Measurements from ENCODE around the gene SLC24A3.

SLC24A3 gene

DNA sequence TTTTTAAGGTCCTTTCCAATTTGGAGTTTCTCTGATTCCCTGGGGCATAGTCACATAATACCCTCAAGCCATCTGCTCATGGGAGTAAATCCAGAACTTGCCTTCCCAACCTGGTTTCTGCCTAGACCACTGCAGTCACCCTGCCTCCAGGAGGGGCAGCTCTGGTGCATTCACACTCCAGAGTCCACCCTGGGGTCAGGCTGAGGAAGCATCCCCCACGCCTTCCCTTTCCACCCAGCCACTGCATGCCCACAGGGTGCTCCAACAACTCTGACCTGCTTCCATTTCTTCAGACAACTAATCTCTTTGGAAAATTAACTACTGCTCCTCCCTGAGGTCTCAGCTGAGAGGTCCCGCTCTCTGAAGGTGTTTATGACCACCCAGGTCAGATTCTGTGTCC, 334.2 kb downstream of the SLC24A3 start:
- DNase-seq (ENCODE audit: low read depth in 2 of 2) = no peak

DNA sequence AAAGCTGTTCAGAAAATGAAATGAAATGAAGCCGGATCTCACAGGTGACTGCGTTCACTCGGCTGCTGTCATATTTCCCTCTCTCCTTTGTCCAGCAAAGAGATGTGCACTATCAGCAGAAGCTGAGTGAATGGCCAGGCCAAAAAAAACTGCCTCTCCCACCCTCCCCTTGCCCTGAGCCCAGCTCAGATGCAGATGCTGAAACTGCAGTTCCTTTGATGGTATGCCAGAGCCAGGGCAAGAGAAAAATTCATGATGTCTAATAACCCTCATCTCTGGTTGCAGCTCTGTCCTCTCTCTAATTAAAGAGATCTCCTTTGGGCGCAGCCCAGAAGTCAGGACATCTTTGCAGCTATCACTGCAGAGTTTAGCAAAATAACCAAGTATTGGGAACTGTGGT, 335.1 kb downstream of the SLC24A3 start:
- DNase-seq (ENCODE audit: low read depth in 2 of 2) = no peak

DNA sequence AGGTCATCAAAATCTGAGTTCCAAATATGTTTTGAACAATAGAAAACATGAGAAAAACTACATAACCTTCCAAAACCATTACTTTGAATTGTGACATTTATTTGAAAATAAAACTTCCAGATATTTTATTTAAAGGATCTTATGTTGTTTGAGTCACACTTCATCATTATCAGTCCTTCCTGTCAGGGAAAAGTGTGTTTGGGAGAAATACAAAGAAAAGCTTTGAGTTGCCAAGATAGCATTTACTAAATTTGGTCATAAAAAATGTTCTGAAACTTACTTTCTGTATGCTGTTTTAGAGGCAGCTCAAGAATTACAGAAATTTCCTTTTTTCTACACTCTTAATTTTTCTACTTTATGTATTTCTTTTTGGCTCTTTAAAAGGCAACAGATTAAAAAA, 337.5 kb downstream of the SLC24A3 start:
- no peak for DNase-seq (ENCODE audit: low read depth in 2 of 2)

DNA sequence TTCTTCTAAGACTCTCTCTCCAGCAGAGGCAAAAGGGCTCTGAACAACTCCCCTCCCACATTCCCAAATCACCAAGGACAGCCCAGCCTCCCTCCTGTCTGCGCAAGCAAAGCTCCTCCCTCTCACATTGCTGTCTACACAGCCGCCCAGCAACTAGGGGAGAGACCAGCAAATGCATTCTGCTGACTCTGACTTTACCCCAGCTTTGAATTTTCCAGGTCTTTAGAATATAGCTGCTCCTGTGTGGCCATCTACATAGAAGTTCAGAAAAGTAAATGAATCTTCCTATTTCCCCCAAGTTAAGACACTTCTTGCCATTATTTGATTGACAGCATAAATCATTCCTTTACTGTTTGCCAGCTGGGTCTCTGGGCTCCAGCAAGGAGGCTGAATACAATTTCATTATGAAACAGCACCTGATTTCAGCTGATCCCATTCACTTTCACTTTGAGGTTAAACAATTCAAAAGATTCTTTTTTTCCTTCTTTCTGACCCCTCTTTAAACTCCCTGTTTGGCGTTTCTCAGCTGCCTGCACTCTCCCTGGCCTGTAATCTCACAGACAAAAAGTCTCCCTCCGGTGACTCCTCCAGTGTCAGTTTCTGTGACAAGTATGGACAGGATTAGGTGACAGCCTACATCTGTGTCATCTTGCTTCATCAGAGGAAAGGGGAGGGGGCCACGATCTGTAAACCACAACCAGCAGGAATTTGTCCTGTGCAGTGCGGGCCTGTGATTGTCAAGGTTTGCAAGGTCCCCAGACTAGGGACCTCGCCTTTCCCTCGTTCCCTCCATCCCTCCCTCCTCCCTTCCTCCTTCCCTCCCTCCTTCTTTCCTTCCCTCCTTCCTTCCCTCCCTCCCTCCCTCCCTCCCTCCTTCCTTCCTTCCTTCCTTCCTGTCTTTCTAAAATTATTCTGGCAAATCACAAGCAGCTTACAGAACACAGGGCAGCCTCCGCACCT, 340.1 kb downstream of the SLC24A3 start:
- no peak for DNase-seq (ENCODE audit: low read depth in 2 of 2)

DNA sequence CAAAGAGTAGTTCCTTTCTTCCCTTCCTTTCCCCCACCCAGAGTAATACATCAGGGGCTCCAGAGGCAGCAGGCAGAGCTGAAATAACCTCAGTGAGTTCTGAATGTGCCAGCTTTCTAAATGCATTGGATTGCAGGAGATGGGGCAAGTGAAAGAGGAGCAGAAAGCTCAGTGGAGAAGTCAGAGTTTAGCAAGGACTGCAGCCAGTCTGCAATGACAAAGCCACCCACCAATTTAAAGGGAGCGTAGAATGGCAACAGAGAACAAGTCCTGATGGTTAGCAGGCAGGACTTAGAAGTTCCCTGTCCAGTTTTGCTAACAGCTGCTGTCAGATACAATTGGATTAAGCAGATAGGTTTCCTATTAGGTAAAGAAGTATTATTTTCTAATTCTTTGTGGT, 342.2 kb downstream of the SLC24A3 start:
- DNase-seq (ENCODE audit: low read depth in 2 of 2) = no peak

DNA sequence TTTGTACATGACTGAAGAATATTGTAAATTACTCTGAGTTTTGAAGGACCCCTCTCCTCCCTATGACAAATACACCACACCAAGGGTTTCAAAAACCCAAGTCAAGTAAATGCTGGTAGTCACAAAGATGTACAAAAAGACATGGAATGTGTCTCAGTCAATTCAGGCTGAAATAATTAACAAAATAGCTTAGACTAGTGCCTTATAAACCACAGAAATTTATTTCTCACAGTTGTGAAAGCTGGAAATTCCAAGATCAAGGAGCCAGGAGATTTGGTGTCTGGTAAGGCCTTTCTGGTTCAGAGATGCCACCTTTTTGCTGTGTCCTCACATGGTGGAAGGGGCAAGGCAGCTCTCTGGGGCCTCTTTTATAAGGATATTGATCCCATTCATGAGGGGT, 343.3 kb downstream of the SLC24A3 start:
- no peak for DNase-seq (ENCODE audit: low read depth in 2 of 2)

DNA sequence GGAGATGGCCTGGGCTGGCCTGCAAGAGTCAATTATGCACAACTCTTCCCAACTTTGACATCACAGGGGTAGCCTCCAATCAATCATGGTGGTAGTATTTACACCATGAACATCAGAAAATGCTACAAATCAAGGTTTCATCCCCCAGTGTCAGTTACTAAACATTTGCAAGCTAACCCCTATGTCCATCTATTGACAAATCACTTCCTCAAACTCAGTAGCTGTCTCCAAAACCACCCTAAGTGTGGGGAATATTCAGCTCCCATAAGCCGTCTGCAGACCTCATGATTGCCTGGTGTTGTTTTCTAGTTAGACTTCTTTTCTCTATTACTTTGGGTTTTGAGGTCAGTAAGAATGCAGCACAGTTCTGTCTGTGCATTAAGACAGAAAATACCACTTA, 344.8 kb downstream of the SLC24A3 start:
- no peak for DNase-seq (ENCODE audit: low read depth in 2 of 2)

DNA sequence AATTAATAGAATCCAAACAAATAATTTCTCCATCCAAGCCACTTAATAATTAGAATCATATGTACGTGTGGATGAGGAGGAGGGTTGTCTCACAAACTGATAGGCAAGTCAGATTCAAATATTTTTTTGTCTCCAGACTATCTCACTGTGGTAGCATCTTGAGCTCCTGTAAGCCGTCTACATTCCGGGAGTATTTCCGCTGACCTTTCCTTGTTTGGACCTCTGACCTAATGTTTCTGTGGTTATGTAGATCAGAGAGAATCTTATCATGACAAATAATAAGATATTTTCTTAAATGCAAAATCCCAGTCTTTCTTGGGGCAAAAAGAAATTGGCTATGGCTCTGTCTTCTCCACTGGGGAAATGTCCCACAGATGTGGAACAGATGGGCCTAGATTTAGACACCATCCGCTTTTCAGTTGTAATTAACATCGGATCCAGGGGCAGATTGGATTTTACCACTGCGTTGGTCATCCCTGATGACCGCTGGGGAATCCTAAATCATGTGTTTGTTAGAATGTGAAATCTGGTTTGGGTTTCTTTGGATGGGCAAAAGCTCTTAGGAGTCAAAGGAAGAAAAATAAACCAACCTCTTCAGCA, 348.5 kb downstream of the SLC24A3 start:
- no peak for DNase-seq (ENCODE audit: low read depth in 2 of 2)

DNA sequence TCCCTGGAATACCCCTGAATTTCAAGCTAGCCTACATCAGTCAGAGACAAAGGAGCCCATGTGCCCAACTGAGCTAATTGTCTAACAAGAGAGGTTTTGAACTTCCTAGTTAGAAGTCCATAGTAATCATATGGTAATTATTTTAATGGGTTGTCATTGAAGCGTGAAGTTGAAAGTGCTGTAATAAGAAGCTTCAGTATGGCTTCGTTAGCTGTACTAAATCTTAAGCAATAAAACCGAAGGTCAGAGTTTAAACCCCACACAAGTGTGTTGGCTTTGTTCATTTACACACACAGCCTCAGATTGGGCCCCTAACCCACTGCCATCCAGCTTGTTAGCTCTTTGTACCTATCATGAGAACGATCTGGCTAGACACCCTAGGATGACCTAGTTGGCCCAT, 350.0 kb downstream of the SLC24A3 start:
- no peak for DNase-seq (ENCODE audit: low read depth in 2 of 2)

DNA sequence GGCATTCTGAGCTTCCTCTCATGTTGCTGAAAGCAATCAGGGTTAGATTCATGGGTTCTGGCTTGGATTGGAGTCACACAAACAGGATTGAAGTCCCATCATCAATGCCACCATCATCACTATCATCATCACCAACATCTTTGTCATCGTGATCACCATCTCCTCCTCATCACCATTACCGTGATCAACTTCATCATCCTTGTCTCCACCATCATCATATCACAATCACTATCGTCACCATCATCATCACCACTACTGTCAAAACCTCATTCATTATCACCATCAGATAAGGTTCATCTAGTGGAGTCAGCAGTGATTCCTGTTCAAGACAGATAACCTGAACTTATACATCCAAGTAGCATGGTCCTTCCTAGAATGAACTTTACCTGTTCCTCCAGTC, 351.8 kb downstream of the SLC24A3 start:
- no peak for DNase-seq (ENCODE audit: low read depth in 2 of 2)

DNA sequence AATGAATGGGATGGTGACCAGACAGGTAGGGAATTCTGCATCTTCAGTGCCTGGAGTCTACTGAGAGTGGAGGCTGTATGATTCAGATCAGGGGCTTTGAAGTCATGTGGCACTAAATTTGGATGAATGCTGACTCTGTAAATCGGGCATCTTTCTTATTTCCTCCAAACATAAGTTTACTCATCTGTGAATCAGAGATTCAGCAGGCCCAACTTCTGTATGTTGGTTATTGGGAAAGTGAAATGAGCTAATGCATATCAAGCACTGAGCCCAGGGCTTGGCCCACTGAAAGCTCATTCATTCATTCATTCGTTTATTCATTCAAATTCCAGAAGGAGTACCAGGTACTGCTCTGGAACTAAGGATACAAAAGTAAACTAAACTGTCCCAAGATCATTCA, 353.3 kb downstream of the SLC24A3 start:
- no peak for DNase-seq (ENCODE audit: low read depth in 2 of 2)

DNA sequence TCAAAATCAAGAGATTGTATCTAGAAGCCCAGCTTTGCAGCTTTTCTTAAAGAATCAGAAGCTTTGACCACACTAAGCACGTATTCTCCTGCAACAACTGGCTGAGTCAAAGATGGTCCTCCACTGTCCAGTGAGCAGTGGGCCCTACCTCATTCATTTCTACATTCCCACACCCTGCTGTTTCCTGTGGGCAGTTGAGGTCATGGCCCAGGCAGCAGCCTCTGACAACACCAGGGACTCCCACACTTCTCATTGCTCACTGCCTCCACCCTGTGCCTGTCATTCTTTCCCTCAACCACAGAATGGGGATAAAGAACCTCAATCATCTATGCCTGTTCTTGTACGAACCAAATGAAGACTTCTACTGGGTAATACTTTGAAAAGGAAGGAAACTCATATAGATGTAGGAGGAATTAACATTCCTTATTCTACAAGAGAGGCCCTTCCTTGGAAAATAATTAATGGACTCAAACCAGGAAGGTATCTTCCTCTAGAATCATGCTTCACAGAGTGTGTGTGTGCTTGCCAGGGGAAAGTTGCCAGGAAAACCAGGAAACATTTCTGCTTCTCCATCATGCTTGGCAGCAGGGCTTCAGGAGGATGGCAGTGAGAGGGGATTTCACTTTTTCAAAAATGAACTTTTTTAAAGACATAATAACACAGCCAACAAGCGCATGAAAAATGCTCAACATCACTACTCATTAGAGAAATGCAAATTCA, 353.9 kb downstream of the SLC24A3 start:
- no peak for DNase-seq (ENCODE audit: low read depth in 2 of 2)

DNA sequence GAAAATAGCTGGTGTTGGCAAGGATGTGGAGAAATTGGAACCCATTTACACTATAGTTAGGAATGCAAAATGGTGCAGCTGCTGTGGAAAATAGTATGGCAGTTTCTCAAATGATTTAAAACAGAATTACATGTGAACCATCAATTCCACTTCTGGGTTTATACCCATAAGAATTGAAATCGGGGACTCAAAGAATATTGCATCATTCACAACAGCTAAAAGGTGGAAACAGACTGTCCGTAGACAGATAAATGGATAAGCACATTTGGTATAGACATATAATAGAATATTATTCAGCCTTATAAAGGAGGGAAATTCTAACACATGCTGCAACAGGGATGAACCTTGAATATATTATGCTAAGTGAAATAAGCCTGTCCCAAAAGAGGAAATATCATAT, 355.7 kb downstream of the SLC24A3 start:
- no peak for DNase-seq (ENCODE audit: low read depth in 2 of 2)

DNA sequence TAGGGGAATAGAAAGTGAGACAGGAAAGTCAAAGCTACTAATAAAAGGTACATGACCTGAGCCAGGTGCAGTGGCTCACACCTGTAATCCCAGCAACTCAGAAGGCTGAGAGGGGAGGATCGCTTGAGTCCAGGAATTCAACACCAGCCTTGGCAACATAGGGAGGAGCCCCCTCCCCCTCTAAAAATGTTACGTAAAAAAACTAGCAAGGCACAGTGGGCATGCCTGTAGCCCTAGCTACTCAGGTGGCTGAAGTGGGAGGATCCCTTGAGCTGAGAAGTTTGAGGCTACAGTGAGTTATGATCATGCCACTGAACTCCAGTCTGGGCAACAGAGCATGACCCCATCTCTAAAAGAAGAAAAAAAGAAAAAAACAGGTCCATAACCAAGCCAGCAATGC, 359.6 kb downstream of the SLC24A3 start:
- DNase-seq (ENCODE audit: low read depth in 2 of 2) = no peak

DNA sequence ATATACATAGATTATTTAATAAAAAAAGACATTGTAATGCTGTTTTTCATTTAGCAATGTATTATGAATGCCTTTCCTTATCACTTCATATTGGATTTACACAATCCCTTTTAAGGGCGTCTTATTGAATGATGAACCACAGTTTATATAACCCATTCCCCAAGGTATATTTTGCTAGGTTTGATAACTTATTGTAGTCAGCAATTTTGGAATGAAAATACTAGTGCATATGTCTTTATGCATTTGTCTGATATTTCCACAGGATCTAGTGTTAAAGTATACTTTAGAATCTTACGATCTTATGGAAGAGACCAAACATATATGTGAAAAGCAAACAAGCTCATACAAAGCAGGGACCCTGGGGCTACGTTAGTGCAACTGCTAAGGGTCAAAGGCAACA, 365.2 kb downstream of the SLC24A3 start:
- DNase-seq (ENCODE audit: low read depth in 2 of 2) = no peak

DNA sequence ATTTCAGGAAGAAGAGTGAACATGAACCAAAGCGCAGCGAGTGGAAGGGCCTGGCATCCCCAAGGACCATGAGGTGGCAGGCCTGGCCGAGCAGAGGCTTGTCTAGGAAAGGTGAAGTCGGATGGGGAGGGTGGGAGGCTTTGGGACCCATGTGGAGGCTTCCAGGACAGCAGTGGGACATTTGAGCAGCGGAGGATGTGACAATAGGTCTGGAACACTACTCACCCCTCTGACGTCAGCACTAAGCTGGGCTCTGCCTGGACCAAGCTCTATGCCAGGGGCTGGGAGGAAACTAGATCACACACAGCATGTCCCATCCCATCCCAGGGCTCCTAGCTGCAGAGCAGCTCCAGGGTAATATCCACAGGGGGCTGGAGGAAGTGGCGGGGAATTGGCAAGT, 370.3 kb downstream of the SLC24A3 start:
- no peak for DNase-seq (ENCODE audit: low read depth in 2 of 2)

DNA sequence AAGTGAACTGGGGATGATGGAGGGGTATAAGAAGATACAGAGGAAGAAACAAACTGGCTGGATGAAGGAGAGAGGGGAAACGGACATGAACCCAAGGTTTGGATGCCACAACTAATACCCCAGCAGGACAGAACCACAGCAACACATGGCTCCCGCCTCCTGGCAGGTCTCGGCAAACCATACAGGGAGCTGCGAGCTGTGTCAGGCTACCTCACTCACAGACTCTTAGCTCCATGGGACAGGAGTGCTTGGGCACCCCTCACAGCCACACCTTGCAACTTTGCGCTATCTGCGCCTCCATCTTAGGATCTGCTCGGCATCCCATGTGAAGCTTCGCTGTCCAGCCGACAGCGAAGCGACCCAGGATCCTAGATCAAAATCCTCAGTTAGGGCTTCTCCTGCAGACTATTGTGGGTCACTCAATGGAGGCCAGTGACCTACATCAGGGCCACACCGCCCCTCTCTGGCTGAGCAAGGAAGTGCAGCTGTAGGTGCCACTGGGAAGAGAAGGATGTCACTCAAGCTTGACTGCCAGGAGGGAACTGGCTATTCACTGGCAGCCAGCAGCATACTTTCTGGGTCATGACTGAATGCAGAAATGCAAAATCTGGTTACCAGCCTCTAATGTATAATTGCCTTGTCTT, 371.2 kb downstream of the SLC24A3 start:
- DNase-seq (ENCODE audit: low read depth in 2 of 2) = peak in 1 of 2 donors; percentile 3

DNA sequence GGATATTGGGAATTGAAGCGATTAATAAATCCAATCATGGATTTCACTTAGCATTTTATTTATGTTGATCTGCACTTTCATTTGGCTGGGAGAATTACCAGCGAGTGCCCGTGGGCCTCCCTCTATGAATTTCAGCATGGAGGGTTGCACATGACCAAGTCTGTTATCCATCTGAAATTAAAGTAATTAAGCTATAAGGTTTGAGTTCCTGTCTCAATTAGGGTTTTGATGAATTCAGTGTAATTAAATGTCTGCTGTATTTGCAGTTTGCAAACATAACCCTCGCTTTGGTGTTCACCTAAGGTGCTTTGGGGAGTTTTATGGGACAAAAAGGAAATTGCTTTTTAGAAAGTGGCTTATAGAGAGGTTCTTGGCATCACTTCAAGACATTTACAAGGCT, 375.8 kb downstream of the SLC24A3 start:
- no peak for DNase-seq (ENCODE audit: low read depth in 2 of 2)

DNA sequence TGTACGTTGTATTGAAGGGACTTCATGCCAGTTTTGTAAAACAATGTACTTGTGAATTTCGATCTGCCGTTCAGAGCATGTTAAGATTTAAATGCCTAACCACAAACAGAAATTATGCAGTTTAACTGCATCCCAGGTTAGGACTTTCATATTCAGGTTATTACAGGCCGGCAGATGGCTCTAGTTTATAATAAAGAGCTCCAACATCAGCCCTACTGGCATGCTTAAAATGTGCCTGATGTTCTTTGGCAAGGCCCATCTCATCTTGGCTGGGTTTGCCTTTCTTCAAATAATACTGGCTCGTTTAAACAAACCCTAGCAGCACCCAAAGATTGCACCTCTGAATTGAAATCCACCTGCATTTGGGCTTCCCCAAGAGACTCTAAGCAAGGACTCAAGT, 376.3 kb downstream of the SLC24A3 start:
- no peak for DNase-seq (ENCODE audit: low read depth in 2 of 2)

DNA sequence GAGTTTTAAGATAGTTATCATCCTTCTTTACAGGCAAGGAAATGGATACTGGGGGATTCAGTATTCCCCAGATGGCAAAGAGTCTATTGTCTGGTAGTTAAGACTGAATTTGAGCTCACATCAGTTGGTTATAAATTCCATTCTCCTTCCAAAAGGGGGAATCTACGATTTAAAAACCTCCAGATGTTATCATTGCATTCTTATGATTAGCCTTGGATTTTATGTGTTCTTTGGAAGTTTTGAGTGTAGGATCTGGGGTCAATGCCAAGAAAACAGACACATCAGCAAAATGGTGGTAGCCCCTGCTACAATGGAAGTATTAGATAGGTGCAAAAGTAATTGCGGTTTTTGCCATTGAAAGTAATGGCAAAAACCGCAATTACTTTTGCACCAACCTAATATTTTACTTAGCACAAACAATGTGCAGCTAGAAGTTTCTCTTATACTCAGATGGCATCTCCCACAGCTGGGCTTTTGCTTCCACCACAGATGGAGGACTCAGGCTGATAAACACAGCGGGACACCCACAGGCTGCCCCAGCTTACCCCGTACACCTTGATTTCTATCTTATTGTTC, 377.4 kb downstream of the SLC24A3 start:
- DNase-seq (ENCODE audit: low read depth in 2 of 2) = no peak

DNA sequence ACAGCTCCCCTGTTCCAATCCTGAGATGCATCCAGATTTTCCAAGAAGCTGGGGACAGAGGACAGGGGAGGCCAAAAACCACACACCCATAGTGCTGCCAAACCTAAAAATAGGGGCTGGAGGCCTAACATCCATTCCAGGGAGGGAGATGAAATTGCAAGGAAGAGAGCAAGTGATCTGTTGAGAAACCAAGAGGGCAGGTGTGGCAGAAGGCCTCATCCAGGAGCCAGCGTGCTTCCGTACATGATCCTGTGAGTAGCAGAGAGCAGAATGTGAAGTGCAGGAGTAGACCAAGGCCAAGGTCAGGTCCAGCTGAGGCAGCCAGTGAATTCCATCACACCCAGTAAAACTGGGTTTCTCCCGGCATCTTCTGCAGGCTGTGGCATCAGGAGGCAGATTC, 377.9 kb downstream of the SLC24A3 start:
- no peak for DNase-seq (ENCODE audit: low read depth in 2 of 2)

DNA sequence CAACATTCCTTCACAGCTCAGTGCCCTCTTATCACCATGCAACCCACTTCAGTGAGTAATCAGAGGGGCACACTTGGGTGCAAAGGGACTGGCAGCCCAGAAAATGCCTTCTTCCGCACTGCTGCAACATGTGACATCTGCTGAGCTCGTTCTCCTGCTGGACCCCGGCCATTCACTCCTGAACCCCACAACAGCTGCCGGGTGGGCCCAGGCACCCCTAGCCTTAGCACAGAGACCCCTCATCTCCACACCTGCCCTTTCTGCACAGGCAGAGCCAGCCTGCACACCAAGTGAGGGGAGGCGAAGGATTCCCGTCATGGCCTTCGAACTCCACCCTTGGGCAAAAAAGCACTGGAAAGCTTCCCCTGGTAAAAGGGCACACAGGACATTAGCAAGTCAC, 381.3 kb downstream of the SLC24A3 start:
- no peak for DNase-seq (ENCODE audit: low read depth in 2 of 2)

Measured in stimulated activated CD4-positive, alpha-beta T cell treated with anti-CD3 and anti-CD28 coated beads, Interleukin-1b, Interleukin-23, amount 100 ng/mL, for 4 hours (primary cell).